ENCODE results near the gene BSN.

The BSN gene

DNA sequence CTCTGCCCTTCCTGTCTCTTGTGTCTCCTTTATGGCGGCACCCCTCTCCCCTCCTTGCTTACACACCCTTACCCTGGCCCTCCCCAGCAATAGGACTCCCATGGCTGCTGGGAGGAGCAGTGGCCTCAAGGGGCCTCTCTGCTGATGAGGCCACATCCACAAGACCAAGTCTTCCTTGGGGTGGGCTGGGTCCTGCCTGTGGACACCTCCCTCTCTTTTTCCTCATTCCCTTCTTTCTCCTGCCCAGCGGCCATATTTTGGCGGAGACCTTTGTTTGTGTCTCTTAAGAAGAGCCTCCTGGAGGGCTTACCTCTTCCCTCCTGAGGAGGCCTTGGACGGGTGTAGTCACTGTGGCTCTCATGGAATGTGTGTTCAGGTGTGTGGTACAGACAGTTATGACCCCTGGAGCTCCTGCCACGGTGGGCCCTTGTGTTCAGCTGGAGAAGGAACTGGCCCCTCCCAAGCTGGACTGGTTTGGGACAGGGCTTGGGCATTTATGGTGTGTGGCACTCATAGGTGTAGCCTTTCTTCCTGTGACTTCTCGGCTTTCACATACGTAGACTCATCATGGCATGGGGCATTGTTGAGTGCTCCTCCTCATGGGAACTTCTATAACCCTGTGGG, 63.2 kb downstream of the BSN start:
- TF ChIP-seq, protein P1, sequence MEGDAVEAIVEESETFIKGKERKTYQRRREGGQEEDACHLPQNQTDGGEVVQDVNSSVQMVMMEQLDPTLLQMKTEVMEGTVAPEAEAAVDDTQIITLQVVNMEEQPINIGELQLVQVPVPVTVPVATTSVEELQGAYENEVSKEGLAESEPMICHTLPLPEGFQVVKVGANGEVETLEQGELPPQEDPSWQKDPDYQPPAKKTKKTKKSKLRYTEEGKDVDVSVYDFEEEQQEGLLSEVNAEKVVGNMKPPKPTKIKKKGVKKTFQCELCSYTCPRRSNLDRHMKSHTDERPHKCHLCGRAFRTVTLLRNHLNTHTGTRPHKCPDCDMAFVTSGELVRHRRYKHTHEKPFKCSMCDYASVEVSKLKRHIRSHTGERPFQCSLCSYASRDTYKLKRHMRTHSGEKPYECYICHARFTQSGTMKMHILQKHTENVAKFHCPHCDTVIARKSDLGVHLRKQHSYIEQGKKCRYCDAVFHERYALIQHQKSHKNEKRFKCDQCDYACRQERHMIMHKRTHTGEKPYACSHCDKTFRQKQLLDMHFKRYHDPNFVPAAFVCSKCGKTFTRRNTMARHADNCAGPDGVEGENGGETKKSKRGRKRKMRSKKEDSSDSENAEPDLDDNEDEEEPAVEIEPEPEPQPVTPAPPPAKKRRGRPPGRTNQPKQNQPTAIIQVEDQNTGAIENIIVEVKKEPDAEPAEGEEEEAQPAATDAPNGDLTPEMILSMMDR (IDR thresholded peaks at IDR 0.05), result no peak

DNA sequence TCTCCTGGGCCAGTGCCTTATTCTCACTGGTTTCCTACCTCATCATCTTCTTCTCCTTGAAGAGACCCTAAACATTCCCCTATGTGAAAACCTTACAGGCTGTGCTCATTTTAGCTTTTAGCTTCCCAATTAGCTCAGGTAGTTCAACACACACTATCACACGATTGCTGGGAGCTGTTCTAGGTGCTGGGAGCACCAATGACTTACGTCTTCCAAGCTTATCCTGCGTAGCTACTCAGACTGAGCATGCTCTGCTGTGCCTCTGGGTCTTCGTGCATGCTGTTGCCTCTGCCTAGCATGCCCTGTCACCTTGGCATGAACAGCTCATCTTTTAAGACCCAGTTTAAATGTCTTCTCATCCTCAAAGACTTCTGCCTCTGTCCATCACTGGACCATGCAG, 64.1 kb downstream of the BSN start:
- TF ChIP-seq, protein P1 (IDR thresholded peaks at IDR 0.05), result no peak

DNA sequence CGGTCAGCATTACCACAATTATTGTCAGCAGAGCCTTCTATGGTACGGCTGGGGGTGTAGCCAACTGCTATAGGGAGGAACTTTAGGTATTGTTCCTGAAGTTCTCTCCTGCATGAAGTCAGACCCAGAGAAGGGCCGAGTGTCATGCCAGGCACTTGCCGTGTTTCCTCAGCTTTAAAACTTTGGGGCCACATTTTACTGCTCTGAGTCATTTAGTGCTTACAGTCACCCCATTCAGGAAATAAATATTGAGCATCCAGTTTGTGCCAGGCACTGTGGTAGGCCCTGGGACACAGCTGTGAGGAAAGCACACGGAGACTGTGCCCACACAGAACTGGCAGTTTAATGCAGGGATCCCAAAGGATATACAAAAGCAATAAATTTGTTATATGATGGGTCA, 65.4 kb downstream of the BSN start:
- TF ChIP-seq, protein P1 (IDR thresholded peaks at IDR 0.05), result no peak

DNA sequence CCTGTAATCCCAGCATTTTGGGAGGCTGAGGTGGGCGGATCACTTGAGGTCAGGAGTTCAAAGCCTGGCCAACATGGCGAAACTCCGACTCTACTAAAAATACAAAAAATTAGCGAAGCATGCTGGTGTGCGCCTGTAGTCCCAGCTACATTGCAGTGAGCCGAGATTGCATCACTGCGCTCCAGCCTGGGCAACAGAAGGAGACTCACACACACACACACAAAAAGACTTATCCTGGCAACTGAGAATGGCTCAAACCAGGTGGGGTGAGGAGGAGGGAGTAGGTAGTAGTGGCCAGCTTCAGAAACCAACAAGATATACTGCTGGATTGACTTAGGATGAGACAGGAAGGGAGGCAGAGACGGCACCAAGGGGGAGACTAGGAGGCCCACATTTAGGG, 66.5 kb downstream of the BSN start:
- TF ChIP-seq, protein P1 (IDR thresholded peaks at IDR 0.05), result no peak

DNA sequence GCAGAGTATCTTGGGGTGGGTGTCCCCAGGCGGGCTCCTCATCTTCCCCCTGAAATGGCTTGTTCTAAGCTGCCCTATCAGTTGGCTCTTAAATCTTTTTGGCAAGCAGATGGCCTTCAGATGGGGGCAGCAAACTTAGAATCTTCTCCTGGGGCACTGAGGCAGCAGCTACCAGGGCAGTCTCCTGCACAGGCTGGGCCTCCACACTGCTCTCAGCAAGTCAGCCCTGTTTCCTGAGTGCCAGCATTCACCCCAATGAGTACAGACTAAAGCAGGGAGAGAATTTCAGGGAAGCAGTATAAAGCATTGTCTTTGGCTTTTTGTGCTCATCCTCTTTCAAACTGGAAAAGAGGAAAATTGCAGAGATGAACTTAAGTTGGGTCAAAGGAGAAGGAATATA, 68.8 kb downstream of the BSN start:
- TF ChIP-seq, protein P1 (IDR thresholded peaks at IDR 0.05), result no peak

DNA sequence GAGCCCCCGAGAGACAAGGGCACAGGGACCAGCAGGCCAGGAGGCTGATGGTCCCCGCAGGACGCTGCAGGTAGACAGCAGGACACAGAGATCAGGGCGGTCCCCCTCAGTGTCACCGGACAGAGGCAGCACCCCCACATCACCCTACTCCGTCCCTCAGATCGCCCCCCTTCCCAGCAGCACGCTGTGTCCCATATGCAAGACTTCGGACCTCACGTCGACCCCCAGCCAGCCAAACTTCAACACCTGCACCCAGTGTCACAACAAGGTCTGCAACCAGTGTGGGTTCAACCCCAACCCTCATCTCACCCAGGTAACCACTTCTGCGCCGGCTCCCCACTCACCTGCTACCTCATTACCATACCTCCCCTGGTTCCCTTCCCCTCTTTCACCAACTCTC, 70.8 kb downstream of the BSN start:
- TF ChIP-seq, protein P1 (IDR thresholded peaks at IDR 0.05), result no peak

DNA sequence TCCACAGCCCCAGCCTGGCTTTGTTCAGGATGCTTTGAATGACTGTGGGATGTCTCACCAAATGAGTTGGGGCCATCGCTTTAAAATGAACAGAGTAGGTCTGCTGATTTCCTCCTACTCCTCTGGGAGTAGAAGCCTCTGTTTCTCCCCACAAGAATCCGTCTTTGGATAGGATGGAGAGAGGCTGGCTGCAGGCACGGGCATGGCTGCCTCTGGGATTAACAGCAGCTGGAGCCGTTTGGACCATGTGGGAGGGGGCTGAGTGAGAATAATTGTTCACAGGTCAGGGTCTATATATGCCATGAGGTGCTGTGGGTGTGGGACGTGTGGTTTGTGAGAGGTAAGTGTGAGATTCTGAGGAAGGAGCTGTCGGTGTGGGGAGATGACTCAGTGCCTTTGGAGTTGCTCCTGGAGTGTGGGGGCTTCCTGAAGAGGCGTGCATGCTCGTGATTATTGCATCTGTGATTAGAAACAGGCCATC, 71.9 kb downstream of the BSN start:
- TF ChIP-seq, protein P1 (IDR thresholded peaks at IDR 0.05), result no peak

DNA sequence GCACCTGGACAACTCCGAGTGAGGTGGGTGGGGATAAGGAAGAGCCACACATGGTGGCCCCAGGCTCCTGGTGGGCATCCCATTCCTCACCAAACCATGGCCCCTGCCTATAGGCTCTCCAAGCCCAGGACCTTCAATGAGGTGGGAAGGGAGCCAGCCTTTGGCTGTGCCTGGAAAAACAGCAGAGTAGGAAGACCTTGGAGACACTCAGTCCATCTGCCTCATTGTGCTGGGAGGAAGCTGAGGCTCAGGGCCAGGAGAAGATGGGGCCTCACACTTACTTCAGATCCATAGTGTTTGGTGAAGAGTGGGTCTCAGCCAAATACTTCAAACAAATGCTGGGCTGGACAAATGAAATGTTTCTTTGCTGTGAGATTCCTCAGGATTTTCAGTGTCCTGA, 72.5 kb downstream of the BSN start:
- TF ChIP-seq, protein P1 (IDR thresholded peaks at IDR 0.05), result no peak
